ENCODE results near the gene TANC1. TPM values are rescaled to one million over a fixed set of nuclear protein-coding genes. Genes with fewer than 3 reads are reported as not detected.

Gene TANC1
- polyA plus RNA-seq, 1 donor = 22.6 TPM

DNA sequence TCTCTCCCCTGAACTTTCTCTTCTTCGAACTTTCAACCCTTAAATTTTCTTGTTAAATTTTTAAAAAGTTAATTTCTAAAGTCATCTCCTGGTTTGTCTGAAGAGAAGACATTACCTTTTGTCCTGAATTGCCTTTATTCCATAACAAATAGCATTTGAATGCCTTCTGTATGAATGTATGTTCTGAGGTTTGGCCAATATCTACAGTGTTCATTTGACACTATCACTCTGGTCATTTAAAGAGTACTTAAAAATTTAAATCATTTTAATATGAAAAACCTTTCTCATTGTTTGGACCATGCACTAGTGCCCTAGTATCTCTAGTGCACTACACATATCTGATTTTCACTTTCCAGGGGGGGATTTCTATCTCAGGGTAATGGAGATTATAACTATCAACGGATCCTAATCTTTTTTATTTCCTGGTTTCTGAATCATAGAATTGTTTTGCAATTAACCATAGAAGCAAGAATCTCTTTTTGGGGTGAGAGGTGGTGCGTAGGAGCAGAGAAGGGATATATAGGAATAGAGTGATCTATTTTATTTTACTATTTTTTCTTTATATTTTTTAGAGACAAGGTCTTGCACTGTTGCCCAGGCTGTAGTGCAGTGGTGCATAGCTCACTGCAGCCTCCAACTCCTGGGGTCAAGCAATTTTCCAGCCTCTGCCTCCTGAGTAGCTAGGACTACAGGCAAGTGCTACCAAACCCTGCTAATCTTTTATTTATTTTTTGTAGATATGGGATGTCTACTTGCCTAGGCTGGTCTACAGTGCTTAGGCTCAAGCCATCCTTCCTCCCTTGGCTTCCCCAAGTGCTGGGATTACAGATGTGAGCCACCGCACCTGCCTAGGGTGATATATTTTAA lies 25.5 kb downstream of the TANC1 start:
- no peak for DNase-seq
- Histone ChIP-seq H3K27ac (ENCODE audit: low read length) (no peak overlapping the region), H3K36me3 (ENCODE audit: control insufficient read depth, insufficient read depth, low read length) (no peaks in the 10 kb centered on the region), H3K4me3 (ENCODE audit: low read length) (no peak overlapping the region), H3K4me1 (ENCODE audit: control insufficient read depth, insufficient read depth, low read length) (peaks cover 18% of the 10 kb centered on the region), H3K9me3 (ENCODE audit: control insufficient read depth, low read depth, low read length) (no peaks in the 10 kb centered on the region), H3K27me3 (ENCODE audit: control insufficient read depth, insufficient read depth, low read length) (no peaks in the 10 kb centered on the region)
- WGBS (ENCODE audit: insufficient coverage, low lambda C conversion rate) = 82% methylated on average over 1 of the region's 4 CpGs

DNA sequence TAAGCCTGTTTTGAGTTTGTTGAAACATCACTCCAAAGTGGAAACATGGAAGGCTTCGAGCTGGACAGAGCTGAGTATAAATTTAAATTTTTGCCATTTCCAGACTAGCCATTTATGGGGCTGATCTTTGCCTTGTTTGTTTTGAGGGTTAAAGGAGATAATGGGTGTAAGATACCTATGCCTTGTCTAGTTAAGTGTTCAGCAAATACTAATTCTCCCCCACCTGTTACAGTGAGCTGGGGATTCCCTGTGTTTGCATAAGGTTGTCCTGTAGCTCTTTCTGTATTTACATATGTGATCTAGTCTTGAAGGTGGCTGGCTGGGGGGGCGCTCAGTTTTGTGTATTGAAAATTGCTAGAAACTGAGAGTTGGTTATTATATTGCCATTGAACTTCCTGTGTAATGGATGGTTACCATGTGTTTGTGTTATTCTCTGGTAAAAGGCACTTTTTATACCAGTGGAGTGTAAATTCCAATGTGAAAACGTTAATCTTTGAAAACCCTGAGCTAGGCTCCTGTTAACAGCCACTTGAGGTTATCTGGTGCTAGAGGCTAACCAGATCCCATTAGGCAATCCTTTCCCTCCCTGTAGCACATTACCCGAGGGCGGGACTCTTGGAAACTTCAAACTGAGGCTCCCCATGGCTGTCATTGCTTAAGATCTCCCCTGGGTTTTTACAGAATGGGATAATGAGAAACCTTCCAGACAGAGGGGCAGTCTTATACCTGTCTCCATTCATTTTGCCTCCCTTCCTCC lies 26.7 kb downstream of the TANC1 start:
- Histone ChIP-seq H3K27me3 (ENCODE audit: control insufficient read depth, insufficient read depth, low read length) (no peaks in the 10 kb centered on the region), H3K9me3 (ENCODE audit: control insufficient read depth, low read depth, low read length) (no peaks in the 10 kb centered on the region), H3K27ac (ENCODE audit: low read length) (peak overlapping the region; percentile 55), H3K36me3 (ENCODE audit: control insufficient read depth, insufficient read depth, low read length) (no peaks in the 10 kb centered on the region), H3K4me3 (ENCODE audit: low read length) (no peak overlapping the region), H3K4me1 (ENCODE audit: control insufficient read depth, insufficient read depth, low read length) (peaks cover 18% of the 10 kb centered on the region)
- peak; percentile 51 to 71 for DNase-seq
- no CpG with 5 or more reads among the region's 5 CpGs for WGBS (ENCODE audit: insufficient coverage, low lambda C conversion rate)

DNA sequence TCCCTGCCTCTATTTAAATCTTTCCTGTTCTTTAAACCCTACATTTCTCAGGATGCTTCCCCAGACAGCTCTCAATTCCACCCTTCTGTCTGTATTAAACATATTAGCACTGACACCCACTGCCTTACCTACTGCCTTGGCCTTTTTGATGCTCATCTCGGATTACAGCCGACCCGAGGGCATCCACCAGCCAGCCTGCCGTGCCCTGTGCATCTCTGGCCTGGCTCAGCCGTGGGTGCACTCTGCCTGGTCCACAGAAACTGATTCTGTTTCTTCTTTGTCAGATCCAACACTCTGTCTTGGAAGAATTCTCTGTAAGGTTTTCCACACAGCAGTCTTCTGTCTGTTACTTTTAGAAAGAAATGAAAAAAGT lies 27.2 kb downstream of the TANC1 start:
- H3K4me1 ChIP-seq (ENCODE audit: control insufficient read depth, insufficient read depth, low read length) = peaks cover 18% of the 10 kb centered on the region

DNA sequence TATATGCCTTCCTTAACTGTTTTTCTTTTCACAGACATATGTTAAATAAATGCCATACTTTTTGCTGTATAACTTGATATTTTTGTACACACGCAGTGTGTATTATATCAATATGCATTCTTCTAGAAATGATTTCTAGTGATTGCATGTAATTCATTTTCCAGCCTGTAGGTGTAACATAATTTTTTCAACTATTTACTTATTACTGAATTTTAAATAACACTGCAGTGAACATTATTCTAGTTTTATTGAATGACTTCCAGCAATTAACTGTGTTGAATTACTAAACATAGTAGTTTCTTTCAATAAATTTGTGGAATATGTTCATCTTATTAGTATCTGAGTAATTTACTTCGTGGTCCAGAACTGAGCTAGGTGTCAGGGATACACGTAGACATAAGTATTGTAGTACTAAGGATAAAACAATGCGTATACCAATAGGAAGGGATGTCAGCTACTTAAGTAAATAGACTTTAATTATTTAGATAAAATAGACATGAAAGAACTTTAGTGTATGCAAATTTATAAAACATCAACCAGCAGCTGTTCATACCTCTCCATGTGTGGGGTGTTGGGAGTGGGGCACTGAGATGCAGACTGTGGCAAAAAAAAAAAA lies 28.0 kb downstream of the TANC1 start:
- Histone ChIP-seq H3K27ac (ENCODE audit: low read length) (no peak overlapping the region), H3K9me3 (ENCODE audit: control insufficient read depth, low read depth, low read length) (no peaks in the 10 kb centered on the region), H3K36me3 (ENCODE audit: control insufficient read depth, insufficient read depth, low read length) (no peaks in the 10 kb centered on the region), H3K4me3 (ENCODE audit: low read length) (no peak overlapping the region), H3K27me3 (ENCODE audit: control insufficient read depth, insufficient read depth, low read length) (no peaks in the 10 kb centered on the region), H3K4me1 (ENCODE audit: control insufficient read depth, insufficient read depth, low read length) (peaks cover 18% of the 10 kb centered on the region)
- WGBS (ENCODE audit: insufficient coverage, low lambda C conversion rate) = 84% methylated on average over 3 of the region's 4 CpGs
- no peak for DNase-seq

More for the DNA sequence above, 27.2 kb downstream of the TANC1 start:
- peak overlapping the region; percentile 5 for H3K27ac ChIP-seq (ENCODE audit: low read length)
- DNase-seq = no peak
- H3K9me3 ChIP-seq (ENCODE audit: control insufficient read depth, low read depth, low read length) = no peaks in the 10 kb centered on the region
- H3K4me3 ChIP-seq (ENCODE audit: low read length) = no peak overlapping the region
- no peaks in the 10 kb centered on the region for H3K36me3 ChIP-seq (ENCODE audit: control insufficient read depth, insufficient read depth, low read length)
- WGBS (ENCODE audit: insufficient coverage, low lambda C conversion rate) = no CpG with 5 or more reads among the region's 5 CpGs
- H3K27me3 ChIP-seq (ENCODE audit: control insufficient read depth, insufficient read depth, low read length) = no peaks in the 10 kb centered on the region

DNA sequence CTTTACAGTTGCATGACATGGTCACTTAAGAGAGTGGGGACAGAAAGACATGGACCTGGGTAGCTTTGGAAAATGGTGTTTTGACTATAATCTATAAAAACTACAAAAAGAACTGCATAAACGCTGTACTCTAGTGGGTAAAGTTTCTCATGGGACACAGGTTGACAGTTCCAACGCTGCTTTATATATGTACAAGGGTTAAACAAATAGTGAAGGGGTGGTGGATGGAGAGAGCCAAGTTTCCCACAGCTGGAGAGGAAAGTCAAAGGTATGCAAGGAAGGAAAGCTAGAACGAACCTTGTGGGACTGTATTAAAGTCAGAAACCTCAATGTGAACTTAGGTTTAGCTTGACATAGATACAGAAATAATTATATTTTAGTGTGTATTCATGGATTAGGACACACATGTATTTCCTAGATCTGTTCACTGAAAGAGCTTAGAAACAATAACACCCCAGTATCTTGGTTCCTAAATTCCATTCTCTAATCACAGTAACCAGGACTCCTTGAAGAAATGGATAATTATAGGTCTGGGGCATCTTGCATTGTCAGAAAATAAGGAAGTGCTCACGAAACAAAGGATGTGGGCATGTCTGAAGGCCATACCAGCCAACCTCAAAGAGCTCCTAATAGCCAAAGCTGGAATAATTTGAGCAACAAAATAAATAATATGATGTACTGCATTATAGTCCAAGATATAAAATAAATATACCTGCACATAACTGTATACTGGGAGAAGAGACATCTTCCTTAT lies 28.8 kb downstream of the TANC1 start:
- DNase-seq = peak in 1 of 2 donors; percentile 33
- Histone ChIP-seq H3K9me3 (ENCODE audit: control insufficient read depth, low read depth, low read length) (no peaks in the 10 kb centered on the region), H3K4me1 (ENCODE audit: control insufficient read depth, insufficient read depth, low read length) (peaks cover 18% of the 10 kb centered on the region), H3K27ac (ENCODE audit: low read length) (no peak overlapping the region), H3K27me3 (ENCODE audit: control insufficient read depth, insufficient read depth, low read length) (no peaks in the 10 kb centered on the region), H3K36me3 (ENCODE audit: control insufficient read depth, insufficient read depth, low read length) (peaks cover 6% of the 10 kb centered on the region), H3K4me3 (ENCODE audit: low read length) (no peak overlapping the region)
- 13% methylated on average over 1 of the region's 4 CpGs for WGBS (ENCODE audit: insufficient coverage, low lambda C conversion rate)

DNA sequence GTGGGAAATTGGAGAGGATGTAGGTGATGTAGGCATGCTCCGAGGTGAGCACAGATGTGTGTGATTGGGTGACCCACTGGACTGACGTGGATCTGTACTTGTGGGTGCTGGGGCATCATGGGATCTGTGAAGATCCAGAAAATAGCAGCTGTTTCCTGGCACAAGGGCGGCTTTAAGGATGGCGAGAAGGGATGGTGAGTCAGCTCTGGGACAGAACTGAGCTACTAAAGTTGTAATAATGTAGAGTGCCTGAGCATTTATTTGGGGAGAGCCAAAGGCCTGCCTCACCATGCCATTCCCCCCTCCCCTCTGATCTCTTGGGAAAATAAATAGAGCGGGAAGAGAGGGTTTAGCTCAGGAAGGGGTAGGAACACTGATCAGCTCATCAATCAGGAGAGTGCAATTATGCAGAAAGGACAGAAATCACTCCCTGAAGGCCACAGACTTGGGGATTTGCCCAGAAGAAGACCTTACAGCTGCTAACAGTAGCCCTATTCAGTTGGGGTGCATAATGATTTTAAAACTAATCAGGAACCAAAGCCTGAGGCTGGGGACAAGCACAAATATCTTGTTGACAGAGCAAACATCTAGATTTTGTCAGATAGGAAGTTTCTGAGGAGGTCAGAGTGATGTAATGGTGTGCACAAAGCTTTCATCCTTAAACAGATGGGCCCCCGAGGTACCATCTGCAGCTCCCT lies 30.3 kb downstream of the TANC1 start:
- no peak for DNase-seq
- WGBS (ENCODE audit: insufficient coverage, low lambda C conversion rate) = no CpG with 5 or more reads among the region's 6 CpGs
- peaks cover 18% of the 10 kb centered on the region for H3K4me1 ChIP-seq (ENCODE audit: control insufficient read depth, insufficient read depth, low read length)
- no peak overlapping the region for H3K27ac ChIP-seq (ENCODE audit: low read length)
- H3K36me3 ChIP-seq (ENCODE audit: control insufficient read depth, insufficient read depth, low read length) = peaks cover 6% of the 10 kb centered on the region
- H3K27me3 ChIP-seq (ENCODE audit: control insufficient read depth, insufficient read depth, low read length) = no peaks in the 10 kb centered on the region
- H3K4me3 ChIP-seq (ENCODE audit: low read length) = no peak overlapping the region
- H3K9me3 ChIP-seq (ENCODE audit: control insufficient read depth, low read depth, low read length) = no peaks in the 10 kb centered on the region

DNA sequence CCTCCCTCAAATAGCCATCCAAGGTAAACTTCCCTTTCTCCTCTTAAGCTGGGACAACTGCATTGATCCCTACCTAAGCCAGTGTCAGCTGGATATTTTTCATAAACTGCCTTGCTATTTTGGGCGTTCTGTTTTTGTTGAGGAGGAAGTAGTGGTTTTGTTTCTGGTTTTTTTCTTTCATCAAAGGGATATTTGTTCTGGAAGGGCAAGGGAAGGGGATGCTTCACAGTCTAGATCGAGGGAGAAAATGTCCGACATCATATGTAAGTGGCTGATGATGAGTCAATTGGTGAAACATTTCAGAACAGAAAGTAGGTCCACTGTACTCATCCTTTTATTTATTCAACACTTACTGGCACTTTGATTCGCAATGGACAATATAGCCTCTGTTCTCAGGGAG lies 31.0 kb downstream of the TANC1 start:
- Histone ChIP-seq H3K4me3 (ENCODE audit: low read length) (no peak overlapping the region), H3K9me3 (ENCODE audit: control insufficient read depth, low read depth, low read length) (no peaks in the 10 kb centered on the region), H3K27ac (ENCODE audit: low read length) (no peak overlapping the region), H3K27me3 (ENCODE audit: control insufficient read depth, insufficient read depth, low read length) (no peaks in the 10 kb centered on the region), H3K36me3 (ENCODE audit: control insufficient read depth, insufficient read depth, low read length) (peaks cover 6% of the 10 kb centered on the region), H3K4me1 (ENCODE audit: control insufficient read depth, insufficient read depth, low read length) (peaks cover 18% of the 10 kb centered on the region)
- no peak for DNase-seq
- WGBS (ENCODE audit: insufficient coverage, low lambda C conversion rate) = 100% methylated on average over 1 of the region's 4 CpGs

DNA sequence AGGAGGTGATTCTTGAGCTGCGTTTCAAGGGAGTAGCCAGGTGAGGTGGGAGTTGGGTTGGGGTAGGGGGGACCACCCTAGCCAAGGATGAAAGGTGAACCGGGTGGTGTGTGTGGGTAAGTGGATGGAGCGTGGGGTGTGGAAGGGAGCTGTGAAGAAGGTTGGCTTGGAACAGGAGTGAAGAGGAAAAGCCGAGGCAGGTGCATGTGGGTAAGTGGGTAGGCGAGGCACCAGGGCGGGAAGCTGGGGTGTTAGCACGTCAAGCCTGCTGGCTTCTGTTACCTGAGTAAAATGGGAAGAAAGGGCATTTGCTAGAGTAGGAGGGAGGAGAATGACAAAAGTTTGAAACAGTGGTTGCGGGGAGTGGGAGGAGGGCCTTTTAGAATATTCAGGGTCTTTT lies 31.6 kb downstream of the TANC1 start:
- H3K4me1 ChIP-seq (ENCODE audit: control insufficient read depth, insufficient read depth, low read length) = peaks cover 14% of the 10 kb centered on the region
- no peak for DNase-seq
- peaks cover under 1% of the 10 kb centered on the region for H3K9me3 ChIP-seq (ENCODE audit: control insufficient read depth, low read depth, low read length)
- 100% methylated on average over 1 of the region's 8 CpGs for WGBS (ENCODE audit: insufficient coverage, low lambda C conversion rate)
- H3K27me3 ChIP-seq (ENCODE audit: control insufficient read depth, insufficient read depth, low read length) = no peaks in the 10 kb centered on the region
- H3K4me3 ChIP-seq (ENCODE audit: low read length) = no peak overlapping the region
- H3K27ac ChIP-seq (ENCODE audit: low read length) = no peak overlapping the region
- H3K36me3 ChIP-seq (ENCODE audit: control insufficient read depth, insufficient read depth, low read length) = peaks cover 9% of the 10 kb centered on the region

DNA sequence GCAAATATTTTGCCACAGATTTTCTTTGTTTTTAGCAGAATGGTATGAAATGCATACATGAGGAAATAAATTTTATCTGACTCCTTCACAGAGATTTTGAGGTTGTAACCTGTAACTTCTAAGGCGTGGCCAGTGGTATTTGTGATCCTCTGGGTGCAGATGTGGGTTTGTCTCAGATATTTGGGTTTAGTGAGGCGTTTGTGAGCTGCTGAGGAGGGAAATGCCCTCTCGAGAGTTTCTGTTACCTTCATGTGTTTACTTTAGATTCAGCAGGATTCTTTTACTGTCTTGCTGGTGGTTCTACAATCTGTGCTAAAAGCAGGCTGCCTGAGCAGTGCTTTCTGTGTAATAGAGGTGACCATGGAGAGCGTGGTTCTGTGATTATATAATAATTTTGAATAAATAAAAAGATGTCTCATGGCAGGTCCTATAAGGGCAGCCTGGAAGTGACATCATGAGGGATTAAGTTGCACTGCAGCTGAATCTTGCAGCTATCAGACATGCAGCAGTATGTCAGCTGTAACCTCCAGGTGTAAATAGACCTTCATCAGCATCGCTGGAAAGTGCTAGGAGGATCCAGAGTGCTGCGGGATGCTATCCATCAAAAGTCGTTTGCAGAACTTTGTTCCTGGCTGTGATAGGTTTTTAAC lies 34.1 kb downstream of the TANC1 start:
- peaks cover 4% of the 10 kb centered on the region for H3K9me3 ChIP-seq (ENCODE audit: control insufficient read depth, low read depth, low read length)

More for the DNA sequence above, 34.1 kb downstream of the TANC1 start:
- no peak for DNase-seq
- no peaks in the 10 kb centered on the region for H3K27me3 ChIP-seq (ENCODE audit: control insufficient read depth, insufficient read depth, low read length)
- no peaks in the 10 kb centered on the region for H3K4me1 ChIP-seq (ENCODE audit: control insufficient read depth, insufficient read depth, low read length)
- H3K27ac ChIP-seq (ENCODE audit: low read length) = no peak overlapping the region
- peaks cover 12% of the 10 kb centered on the region for H3K36me3 ChIP-seq (ENCODE audit: control insufficient read depth, insufficient read depth, low read length)
- H3K4me3 ChIP-seq (ENCODE audit: low read length) = no peak overlapping the region
- WGBS (ENCODE audit: insufficient coverage, low lambda C conversion rate) = 40% methylated on average over 1 of the region's 7 CpGs
